Thyroid gland (tissue), 4 donors: ENCODE data around the gene CREB3.

ENCODE experiments used
- POLR2A ChIP-seq, 2 donors: fragments of 450-650 bp; IDR thresholded peaks; one replicate each; pipeline ENCODE4 v1.6.1; 2017; ENCODE audit warnings: antibody characterized with exemption in 2 of 2, mild to moderate bottlenecking in 2 of 2, moderate library complexity in 1 of 2
- TF ChIP-seq, protein P1 (sequence below), 6 experiments: fragments of 200-600 bp in 3 of 6; fragments of 450-650 bp in 3 of 6; sonication (generic) in 3 of 6; IDR thresholded peaks; one replicate each; pipeline ENCODE4 v1.5.1; 2016 to 2019; ENCODE audit warnings: antibody characterized with exemption in 6 of 6, mild to moderate bottlenecking in 2 of 6, inconsistent platforms in 1 of 6, moderate library complexity in 1 of 6

GRCh38 chr9:35778496-35778895, 46.0 kb downstream of the CREB3 start:
- TF ChIP-seq POLR2A (IDR thresholded peaks at IDR 0.05) = no peak
- TF ChIP-seq, protein P1, sequence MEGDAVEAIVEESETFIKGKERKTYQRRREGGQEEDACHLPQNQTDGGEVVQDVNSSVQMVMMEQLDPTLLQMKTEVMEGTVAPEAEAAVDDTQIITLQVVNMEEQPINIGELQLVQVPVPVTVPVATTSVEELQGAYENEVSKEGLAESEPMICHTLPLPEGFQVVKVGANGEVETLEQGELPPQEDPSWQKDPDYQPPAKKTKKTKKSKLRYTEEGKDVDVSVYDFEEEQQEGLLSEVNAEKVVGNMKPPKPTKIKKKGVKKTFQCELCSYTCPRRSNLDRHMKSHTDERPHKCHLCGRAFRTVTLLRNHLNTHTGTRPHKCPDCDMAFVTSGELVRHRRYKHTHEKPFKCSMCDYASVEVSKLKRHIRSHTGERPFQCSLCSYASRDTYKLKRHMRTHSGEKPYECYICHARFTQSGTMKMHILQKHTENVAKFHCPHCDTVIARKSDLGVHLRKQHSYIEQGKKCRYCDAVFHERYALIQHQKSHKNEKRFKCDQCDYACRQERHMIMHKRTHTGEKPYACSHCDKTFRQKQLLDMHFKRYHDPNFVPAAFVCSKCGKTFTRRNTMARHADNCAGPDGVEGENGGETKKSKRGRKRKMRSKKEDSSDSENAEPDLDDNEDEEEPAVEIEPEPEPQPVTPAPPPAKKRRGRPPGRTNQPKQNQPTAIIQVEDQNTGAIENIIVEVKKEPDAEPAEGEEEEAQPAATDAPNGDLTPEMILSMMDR (IDR thresholded peaks at IDR 0.05) = no peak
